Vagina (tissue), 2 donors: Measurements from ENCODE around the gene LPXN. TPM values are rescaled to one million over a fixed set of nuclear protein-coding genes. Genes with fewer than 3 reads are reported as not detected.

ENCODE experiments used
- DNase-seq, 2 donors: peaks; one replicate each; pipeline ENCODE4 v3.0.0-alpha.2; 2017; ENCODE audit errors: extremely low spot score in 2 of 2
- H3K27ac ChIP-seq: fragments of 200-600 bp; sonication (generic); one replicate; pipeline ENCODE4 v1.5.1; 2019
- H3K27me3 ChIP-seq: fragments of 200-600 bp; sonication (generic); one replicate; pipeline ENCODE4 v1.5.1; 2019
- H3K36me3 ChIP-seq, 2 donors: fragments of 200-600 bp; sonication (generic); one replicate each; pipeline ENCODE4 v1.5.1; 2017 to 2019
- H3K4me1 ChIP-seq: fragments of 200-600 bp; sonication (generic); one replicate; pipeline ENCODE4 v1.5.1; 2019
- H3K4me3 ChIP-seq, 2 donors: fragments of 200-600 bp; sonication (generic); 1 replicate in 1 of 2; 2 replicates in 1 of 2; pipeline ENCODE4 v1.5.1; 2016 to 2019
- H3K9me3 ChIP-seq: fragments of 200-600 bp; sonication (generic); one replicate; pipeline ENCODE4 v1.5.1; 2019
- POLR2A ChIP-seq, 2 donors: fragments of 450-650 bp; IDR thresholded peaks; one replicate each; pipeline ENCODE4 v1.6.1; 2017; ENCODE audit warnings: antibody characterized with exemption in 2 of 2, mild to moderate bottlenecking in 2 of 2, moderate library complexity in 2 of 2
- POLR2AphosphoS5 ChIP-seq, 2 donors: sonication (generic); formaldehyde crosslinking; IDR thresholded peaks; one replicate each; pipeline ENCODE4 v1.9.0; 2017; ENCODE audit warnings: antibody characterized with exemption in 2 of 2, mild to moderate bottlenecking in 2 of 2, low read depth in 1 of 2; ENCODE audit not compliant: insufficient read depth in 1 of 2
- intact Hi-C: fragments of 100-400 bp; cut with DNase I; formaldehyde crosslinking; loops from one replicate; pipeline ENCODE4 v1.15.1; 2023
- total RNA-seq: library from RNA; depleted of rRNA; stranded (reverse); fragments of >200 nt; gene quantifications from one replicate; pipeline ENCODE4 v1.2.3, GENCODE V29; 2016
- TF ChIP-seq, protein P1 (sequence below), 3 experiments: fragments of 450-650 bp in 2 of 3; fragments of 200-600 bp in 1 of 3; sonication (generic) in 1 of 3; IDR thresholded peaks; one replicate each; pipeline ENCODE4 v1.5.1; 2017 to 2019; ENCODE audit warnings: antibody characterized with exemption in 3 of 3, mild to moderate bottlenecking in 2 of 3, moderate library complexity in 2 of 3

LPXN gene
- total RNA-seq, 1 donor from 2014 or later, result 24.3 TPM

- H3K4me1 ChIP-seq, result no peaks in the 10 kb centered on the region
- no peak overlapping the region for H3K4me3 ChIP-seq
- no peak for TF ChIP-seq POLR2AphosphoS5 (IDR thresholded peaks at IDR 0.05; ENCODE audit: insufficient read depth in 1 of 2, low read depth in 1 of 2)
- TF ChIP-seq, protein P1, sequence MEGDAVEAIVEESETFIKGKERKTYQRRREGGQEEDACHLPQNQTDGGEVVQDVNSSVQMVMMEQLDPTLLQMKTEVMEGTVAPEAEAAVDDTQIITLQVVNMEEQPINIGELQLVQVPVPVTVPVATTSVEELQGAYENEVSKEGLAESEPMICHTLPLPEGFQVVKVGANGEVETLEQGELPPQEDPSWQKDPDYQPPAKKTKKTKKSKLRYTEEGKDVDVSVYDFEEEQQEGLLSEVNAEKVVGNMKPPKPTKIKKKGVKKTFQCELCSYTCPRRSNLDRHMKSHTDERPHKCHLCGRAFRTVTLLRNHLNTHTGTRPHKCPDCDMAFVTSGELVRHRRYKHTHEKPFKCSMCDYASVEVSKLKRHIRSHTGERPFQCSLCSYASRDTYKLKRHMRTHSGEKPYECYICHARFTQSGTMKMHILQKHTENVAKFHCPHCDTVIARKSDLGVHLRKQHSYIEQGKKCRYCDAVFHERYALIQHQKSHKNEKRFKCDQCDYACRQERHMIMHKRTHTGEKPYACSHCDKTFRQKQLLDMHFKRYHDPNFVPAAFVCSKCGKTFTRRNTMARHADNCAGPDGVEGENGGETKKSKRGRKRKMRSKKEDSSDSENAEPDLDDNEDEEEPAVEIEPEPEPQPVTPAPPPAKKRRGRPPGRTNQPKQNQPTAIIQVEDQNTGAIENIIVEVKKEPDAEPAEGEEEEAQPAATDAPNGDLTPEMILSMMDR (IDR thresholded peaks at IDR 0.05), result no peak
- TF ChIP-seq POLR2A (IDR thresholded peaks at IDR 0.05), result no peak
- H3K9me3 ChIP-seq, result no peaks in the 10 kb centered on the region
- H3K27ac ChIP-seq, result no peak overlapping the region
- no peaks in the 10 kb centered on the region for H3K27me3 ChIP-seq
- H3K36me3 ChIP-seq, result no peaks in the 10 kb centered on the region
- DNase-seq, result no peak
- intact Hi-C loops, result no loop called here
Measured at GRCh38 chr11:58494101-58494500, 81.6 kb downstream of the LPXN start.

DNA sequence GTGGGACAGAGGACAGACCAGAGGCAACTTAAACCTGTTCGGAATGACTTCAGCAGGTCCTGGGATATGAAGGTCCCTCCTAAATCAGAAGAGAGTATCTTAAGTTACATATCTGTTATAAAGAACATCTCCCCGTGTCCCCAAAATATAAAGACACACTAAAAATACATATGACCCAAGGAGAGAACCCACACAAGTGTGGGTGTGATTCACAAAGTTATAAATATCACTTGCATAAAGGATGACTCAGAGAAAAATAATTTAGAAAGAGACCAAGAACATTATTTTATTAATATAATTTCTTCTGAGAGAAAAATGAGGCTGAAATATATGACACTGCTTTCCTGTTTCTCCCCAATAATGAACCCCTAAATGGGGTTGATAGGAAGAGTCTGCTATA, 82.0 kb downstream of the LPXN start:
- Histone ChIP-seq H3K27ac (no peak overlapping the region), H3K36me3 (no peaks in the 10 kb centered on the region), H3K4me3 (no peak overlapping the region), H3K4me1 (no peaks in the 10 kb centered on the region), H3K9me3 (no peaks in the 10 kb centered on the region), H3K27me3 (no peaks in the 10 kb centered on the region)
- DNase-seq, result no peak
- intact Hi-C loops, result no loop called here
- TF ChIP-seq, protein P1 (IDR thresholded peaks at IDR 0.05), result no peak
- no peak for TF ChIP-seq POLR2A (IDR thresholded peaks at IDR 0.05)
- no peak for TF ChIP-seq POLR2AphosphoS5 (IDR thresholded peaks at IDR 0.05; ENCODE audit: insufficient read depth in 1 of 2, low read depth in 1 of 2)

DNA sequence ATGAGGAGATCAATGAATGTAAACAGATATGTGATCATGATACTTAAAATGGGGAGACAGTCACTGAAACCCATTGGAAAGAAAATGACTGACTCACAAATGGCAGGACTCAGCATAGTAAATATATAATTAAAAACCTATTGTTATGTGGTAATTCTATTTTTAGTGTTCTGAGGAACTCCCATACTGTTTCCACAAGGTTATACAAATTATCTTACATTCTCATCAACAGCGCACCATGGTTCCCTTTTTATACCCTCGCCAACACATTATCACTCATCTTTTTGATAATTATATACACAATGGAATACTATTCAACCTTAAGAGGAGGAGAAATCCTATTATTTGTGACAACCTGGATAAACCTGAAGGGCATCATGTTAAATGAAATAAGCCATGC, 84.8 kb downstream of the LPXN start:
- no peaks in the 10 kb centered on the region for H3K9me3 ChIP-seq
- no peaks in the 10 kb centered on the region for H3K36me3 ChIP-seq
- intact Hi-C loops, result no loop called here
- no peaks in the 10 kb centered on the region for H3K27me3 ChIP-seq
- H3K27ac ChIP-seq, result no peak overlapping the region
- DNase-seq, result no peak
- H3K4me3 ChIP-seq, result no peak overlapping the region
- no peaks in the 10 kb centered on the region for H3K4me1 ChIP-seq
- TF ChIP-seq POLR2AphosphoS5 (IDR thresholded peaks at IDR 0.05; ENCODE audit: insufficient read depth in 1 of 2, low read depth in 1 of 2), result no peak
- TF ChIP-seq POLR2A (IDR thresholded peaks at IDR 0.05), result no peak
- TF ChIP-seq, protein P1 (IDR thresholded peaks at IDR 0.05), result no peak

GRCh38 chr11:58487170-58487569, 88.5 kb downstream of the LPXN start:
- intact Hi-C loops, result no loop called here
- Histone ChIP-seq H3K27me3 (no peaks in the 10 kb centered on the region), H3K36me3 (no peaks in the 10 kb centered on the region), H3K4me1 (no peaks in the 10 kb centered on the region), H3K4me3 (no peak overlapping the region), H3K27ac (no peak overlapping the region), H3K9me3 (no peaks in the 10 kb centered on the region)
- TF ChIP-seq, protein P1 (IDR thresholded peaks at IDR 0.05), result no peak
- TF ChIP-seq POLR2A (IDR thresholded peaks at IDR 0.05) (no peak), POLR2AphosphoS5 (IDR thresholded peaks at IDR 0.05; ENCODE audit: insufficient read depth in 1 of 2, low read depth in 1 of 2) (no peak)
- DNase-seq, result no peak

DNA sequence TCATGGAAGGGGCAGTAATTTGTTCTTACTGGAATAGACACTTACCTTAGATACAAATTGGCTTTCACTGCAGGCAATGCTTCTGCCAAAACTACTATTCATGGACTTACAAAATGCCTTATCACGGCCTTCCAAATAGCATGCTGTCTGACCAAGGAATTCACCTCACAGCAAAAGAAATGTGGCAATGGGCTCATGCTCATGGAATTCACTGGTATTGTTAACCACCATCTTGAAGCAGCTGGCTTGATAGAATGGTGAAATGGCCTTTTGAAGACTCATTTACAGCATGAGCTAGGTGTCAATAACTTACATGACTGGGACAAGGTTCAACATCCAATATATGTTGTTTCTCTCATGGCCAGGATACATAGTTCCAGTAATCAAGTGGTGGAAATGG, 89.7 kb downstream of the LPXN start:
- intact Hi-C loops, result no loop called here

More for the DNA sequence above, 89.7 kb downstream of the LPXN start:
- no peak for DNase-seq
- no peaks in the 10 kb centered on the region for H3K27me3 ChIP-seq
- no peaks in the 10 kb centered on the region for H3K36me3 ChIP-seq
- TF ChIP-seq POLR2A (IDR thresholded peaks at IDR 0.05) (no peak), POLR2AphosphoS5 (IDR thresholded peaks at IDR 0.05; ENCODE audit: insufficient read depth in 1 of 2, low read depth in 1 of 2) (no peak)
- TF ChIP-seq, protein P1 (IDR thresholded peaks at IDR 0.05), result no peak
- H3K9me3 ChIP-seq, result no peaks in the 10 kb centered on the region
- no peak overlapping the region for H3K4me3 ChIP-seq
- H3K4me1 ChIP-seq, result no peaks in the 10 kb centered on the region
- no peak overlapping the region for H3K27ac ChIP-seq

Other genes starting within 250 kb of the LPXN start
- gene OR5B17, start 216.8 kb downstream of the LPXN start, total RNA-seq, result not detected
- gene OR5B3, start 169.0 kb downstream of the LPXN start, total RNA-seq, result not detected
- not detected for gene OR5B2, start 147.7 kb downstream of the LPXN start, total RNA-seq
- not detected for gene OR5B12, start 133.6 kb downstream of the LPXN start, total RNA-seq
- gene OR5B21, start 67.8 kb downstream of the LPXN start, total RNA-seq, result not detected
- 35.4 TPM for gene ZFP91, start 3.2 kb upstream of the LPXN start, total RNA-seq
- not detected for gene CNTF, start 46.8 kb upstream of the LPXN start, total RNA-seq
- not detected for gene GLYAT, start 156.1 kb upstream of the LPXN start, total RNA-seq